NCI-H2227 (cell line): ENCODE data around the gene ABI3BP.
"Not testable (repeated sequence)": the region's sequence is repeated elsewhere in the genome, so short reads cannot be mapped to it uniquely, and the experiment has no call there.

Experiments
- DNase-seq: peaks from one replicate; lab custom pipeline; 2025; ENCODE audit not compliant: unreplicated experiment; lab: John Stamatoyannopoulos, UW

Gene ABI3BP, protein sequence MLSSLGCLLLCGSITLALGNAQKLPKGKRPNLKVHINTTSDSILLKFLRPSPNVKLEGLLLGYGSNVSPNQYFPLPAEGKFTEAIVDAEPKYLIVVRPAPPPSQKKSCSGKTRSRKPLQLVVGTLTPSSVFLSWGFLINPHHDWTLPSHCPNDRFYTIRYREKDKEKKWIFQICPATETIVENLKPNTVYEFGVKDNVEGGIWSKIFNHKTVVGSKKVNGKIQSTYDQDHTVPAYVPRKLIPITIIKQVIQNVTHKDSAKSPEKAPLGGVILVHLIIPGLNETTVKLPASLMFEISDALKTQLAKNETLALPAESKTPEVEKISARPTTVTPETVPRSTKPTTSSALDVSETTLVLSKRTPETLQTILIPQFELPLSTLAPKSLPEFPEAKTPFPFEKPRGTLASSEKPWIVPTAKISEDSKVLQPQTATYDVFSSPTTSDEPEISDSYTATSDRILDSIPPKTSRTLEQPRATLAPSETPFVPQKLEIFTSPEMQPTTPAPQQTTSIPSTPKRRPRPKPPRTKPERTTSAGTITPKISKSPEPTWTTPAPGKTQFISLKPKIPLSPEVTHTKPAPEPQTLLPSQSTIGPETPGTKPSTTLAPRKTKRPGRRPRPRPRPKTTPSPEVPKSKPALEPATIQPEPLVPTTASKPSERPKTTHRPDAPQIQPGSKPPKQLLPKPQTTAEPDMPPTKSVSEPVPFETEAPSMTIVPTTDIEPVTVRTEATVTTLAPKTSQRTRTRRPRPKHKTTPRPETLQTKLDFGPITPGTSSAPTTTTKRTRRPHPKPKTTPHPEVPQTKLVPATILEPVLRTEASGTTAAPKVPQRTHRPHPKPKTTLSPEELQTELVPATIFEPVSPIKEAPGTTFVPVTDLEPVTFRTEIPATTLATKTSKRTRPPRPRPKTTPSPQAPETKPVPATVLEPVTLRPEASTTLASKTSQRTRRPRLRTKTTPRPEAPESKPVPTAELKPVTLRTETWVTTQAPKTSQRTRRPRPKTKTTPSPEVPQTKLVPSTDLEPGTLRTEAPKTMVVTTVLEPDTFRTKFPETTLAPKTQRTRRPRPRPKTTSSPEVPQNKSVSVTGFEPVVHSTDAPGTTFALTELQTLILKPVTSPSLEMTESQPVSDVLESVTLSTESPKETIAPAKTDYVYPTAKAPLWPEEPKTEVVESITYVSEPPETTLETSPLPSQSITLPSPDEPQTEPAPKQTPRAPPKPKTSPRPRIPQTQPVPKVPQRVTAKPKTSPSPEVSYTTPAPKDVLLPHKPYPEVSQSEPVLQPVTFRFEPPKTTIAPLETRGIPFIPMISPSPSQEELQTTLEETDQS (N-terminal part only)

DNA sequence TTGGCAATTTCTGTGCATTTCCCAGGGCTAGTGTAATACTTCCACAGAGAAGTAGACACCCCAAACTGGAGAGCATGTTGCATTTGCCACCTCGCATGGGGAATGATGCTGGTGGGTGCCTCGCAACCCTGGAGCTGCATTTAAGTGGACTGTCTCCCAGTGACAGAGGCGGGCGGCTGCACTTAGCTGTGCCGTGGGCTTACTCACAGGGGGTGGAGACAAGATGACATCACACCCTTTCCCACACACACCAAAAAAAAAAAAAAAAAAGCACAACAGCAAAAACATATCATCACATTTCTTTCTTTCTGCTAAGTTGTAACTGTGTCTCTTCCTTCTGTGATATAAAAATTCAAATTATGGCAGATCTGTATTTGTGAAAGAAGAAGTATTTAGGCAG lies at the start of gene ABI3BP:
TSS of gene ABI3BP (minus strand) at position 113 of the 400 bp plus-strand sequence. CDS start at position 76, 37 bp downstream.
- no peak for DNase-seq

DNA sequence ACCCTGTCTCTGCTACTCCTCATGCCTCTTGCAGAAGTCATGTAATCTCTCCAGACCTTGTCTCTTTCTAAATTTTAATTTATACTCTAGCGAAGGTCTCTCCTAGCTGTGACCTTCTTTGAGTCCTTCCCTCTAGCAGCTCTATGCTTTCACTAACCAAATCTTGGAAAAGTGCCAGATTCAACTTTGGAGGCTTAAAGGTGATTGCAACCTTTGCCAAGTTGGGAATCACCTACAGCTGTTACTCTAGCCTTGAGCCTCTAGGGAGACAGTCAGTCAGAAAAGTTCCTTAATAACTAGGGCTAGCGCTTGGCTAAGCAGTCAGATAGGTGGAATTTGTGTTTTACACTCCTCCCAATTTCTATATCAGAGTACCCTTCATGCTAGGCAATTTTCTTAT lies 46.1 kb upstream of the ABI3BP start:
- DNase-seq = no peak

DNA sequence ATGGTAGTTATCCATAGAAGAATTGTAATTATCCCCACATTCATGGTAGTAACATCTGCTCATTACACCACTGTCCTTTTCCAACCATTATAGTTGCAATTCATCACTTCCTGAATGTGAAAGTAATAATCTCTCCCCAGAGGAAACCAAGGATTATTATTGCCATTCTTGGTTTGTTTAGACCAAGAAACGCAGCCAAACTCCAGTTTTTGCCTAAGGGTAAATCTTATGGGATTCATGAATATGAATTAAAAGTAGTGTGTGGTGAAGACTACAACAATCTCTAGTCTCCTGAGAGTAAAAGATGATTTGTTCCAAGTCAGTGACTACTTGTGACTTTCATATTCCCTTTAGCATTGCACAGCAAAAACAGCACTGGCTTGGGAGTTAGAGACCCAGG lies 45.7 kb upstream of the ABI3BP start:
- no peak for DNase-seq

DNA sequence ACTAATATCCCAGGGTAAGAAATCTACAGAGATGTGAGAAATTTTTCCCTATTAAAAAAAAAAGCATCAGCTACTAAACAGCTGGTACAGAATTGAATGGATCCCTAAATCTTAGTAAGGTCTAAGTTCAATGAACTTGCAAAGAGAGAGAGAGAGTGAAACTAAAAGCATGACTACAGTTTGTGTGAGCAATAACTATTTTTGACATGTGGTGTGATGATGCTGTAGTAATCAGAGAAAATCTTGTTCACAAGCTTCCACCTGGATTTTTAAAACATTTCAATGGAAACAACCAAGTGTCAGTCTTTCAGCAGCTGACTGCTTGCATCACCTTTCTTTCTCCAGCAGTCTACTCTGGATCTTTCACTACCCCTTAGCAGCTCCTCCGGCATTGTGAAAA lies 45.2 kb upstream of the ABI3BP start:
- DNase-seq = no peak

DNA sequence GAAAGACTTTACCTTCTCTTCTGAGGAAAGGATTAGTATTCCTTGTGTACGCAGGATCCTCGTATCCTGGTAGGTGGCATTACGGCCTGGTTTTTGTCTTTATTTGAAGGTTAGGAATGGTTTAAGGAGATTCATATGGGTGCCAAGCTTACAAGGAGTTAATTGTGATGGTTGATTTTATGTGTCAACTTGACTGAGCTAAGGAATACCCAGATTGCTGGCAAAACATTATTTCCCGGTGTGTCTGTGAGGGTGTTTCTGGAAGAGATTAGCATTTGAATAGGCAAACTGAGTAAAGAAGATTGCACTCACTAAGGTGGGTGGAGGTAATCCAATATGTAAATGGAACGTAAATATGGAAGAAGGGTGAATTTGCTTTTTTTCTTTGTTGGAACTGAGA lies 44.4 kb upstream of the ABI3BP start:
- no peak for DNase-seq

DNA sequence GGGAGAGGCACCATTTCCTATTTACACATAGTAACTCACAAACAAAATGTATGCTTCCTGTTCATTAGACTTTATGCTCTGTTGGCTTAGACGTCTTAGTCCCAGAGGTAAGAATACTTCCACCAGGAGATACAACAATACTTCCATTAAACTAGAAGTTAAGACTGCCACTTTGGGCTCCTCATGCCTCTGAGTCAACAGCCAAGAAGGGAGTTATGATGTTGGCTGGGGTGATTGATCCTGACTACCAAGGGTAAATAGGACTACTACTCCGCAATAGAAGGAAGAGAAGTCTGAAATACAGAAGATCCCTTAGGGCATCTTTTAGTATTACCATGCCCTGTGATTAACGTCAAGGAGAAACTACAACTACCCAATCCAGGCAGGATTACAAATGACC lies 43.5 kb upstream of the ABI3BP start:
- DNase-seq = no peak

DNA sequence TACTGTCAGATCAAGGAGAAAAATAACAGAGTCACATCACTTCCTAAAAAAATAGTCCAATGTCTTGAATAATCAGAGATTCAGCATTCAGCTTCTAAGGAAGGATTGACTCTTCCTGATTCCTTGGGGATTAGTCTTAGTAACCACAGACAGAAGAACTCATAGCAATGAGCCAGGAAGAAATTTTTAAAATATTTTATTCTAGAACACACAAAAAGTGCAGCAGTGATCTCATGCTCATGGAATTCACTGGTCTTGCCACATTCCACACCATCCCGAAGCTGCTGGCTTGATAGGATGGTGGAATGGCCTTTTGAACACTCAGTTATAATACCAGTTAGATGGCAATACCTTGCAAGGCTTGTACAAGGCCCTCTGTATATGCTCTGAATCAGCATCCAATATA lies 43.0 kb upstream of the ABI3BP start:
- DNase-seq = no peak

DNA sequence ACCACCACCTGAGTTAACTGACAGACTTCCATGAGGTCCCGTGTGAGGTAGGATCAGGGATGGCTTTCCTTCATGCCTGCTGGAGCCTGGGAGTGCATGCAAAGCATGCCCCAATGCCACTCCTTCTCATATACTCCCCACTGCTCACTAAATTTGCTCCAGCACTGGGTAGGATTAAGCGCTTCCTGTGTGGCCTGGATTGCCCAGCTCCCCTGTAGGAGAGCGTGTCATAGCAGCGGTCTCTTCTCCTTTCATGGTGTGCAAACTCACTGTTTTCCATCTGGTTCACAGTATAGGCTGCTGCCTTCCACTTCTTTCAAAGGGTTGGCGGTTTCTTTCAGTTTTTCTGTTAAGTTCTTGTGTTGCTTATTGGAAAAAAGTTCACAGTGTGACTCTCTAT lies 34.1 kb upstream of the ABI3BP start:
- no peak for DNase-seq

DNA sequence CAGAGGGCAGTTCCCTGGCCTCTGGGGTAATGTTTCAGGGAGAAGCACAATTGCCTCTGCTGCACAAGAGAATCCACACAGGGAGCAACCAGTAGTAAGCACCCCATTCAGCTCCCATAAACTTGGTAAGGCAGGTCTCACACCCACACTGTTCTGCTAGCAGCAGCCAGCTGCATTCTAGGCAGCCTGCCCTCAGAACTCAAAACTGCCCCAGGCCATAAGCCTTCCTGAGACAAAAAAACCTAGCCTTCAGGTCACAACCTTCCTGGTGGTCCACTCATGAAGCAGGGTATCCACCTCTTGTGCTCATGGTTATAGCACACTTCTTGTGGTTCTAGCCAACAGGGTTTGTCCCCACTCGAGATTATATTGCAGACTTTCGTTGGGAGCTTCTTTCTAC lies 33.7 kb upstream of the ABI3BP start:
- DNase-seq = no peak

DNA sequence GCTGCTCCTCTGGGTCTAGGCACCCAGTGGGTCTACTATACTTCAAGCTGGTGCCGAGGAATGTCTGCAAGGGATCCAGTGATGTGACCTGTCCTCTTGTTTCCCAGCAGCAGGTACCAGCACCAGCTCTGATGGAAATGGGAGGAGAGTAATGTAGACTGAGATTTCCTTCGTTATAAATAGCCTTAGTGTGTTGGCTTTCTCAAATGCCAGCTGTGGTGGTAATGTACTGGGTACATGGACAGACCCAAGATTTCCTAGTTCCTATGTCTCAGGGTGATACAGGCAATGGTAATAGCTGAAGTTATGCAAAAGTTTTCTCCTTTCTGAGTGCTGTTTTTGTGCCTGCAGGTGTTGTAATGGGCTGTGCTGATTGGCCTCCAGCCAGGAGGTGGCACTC lies 33.0 kb upstream of the ABI3BP start:
- no peak for DNase-seq

DNA sequence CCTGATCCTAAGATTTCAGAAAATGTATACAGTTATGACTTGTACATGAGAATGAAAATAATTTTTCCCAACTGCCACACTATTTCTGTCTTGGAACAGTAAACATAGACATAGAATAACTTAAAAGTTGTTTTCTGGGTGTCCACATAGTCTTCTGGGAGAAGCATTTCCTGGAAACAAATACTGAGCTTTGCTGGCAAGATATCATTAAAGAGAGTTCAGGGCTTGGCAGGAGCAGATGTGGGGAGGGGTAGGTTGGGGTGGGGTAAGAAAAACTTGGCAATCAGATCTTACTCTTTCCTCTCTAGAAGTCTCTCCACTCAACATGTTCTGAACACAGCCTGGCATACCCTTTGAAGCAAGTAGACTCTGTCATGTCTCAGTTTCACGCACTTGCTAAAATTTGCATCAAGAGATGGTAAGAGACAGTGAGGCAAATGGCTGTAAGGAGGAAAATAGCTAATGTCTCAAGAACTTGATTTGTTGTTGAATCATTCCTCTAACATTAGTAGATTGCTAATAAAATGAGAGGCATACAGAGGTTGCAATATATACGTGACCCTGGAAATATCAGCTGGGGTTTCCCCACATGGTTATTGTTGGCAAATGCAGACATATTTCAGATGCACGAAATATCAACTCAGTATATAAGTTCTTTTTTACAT lies 27.3 kb upstream of the ABI3BP start:
- no peak for DNase-seq

DNA sequence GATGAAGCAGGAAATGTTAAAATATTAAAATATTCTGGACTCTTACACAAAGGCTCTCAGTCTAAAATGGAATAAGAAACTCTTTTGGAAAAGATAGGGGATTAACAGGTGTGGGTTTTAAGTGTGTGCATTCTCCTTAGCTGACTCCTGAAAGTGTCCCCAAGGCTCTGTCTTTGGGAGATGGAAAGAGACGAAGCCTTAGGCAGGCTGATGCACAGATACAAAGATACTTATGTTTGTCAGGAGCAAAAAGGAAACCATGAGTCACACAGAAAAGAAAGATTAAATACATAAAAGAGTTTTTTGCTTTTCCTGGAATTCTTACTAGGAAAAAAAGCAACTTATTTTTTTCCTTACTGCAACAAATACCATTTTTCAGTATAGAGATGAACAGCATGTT lies 23.8 kb upstream of the ABI3BP start:
- no peak for DNase-seq

DNA sequence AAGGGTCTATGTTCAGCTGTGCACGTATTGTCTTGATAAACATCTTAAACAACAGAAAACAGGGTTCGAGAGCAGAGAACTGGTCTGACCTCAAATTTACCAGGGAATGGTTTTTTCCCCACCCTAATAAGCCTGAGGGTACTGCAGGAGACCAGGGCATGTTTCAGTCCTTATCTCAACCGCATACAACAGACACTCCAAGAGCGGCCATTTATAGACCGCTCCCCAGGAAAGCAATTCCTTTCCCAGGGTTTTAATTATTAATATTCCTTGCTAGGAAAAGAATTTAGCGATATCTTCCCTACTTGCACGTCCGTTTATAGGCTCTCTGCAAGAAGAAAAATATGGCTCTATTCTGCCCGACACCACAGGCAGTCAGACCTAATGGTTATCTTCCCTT lies 19.1 kb upstream of the ABI3BP start:
- DNase-seq = not testable (repeated sequence)

DNA sequence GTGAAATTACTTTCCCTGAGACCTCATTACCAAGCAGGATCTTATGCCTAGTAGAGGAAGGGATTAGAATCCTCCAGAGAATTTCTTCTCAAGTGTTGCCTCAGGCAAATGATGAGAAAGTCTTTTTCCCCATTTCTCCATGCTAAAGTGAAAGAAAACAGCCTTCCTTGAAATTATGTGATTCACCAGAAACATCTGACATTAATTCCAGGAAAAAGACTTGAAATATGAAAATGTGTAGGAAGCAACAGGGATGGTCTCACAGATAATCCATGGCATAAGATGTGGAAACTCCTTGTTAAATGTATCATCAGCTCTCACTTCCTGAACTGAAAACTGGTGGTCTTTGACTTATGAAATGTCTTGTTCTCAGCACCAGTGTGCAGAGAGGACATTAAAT lies 17.9 kb upstream of the ABI3BP start:
- DNase-seq = no peak

DNA sequence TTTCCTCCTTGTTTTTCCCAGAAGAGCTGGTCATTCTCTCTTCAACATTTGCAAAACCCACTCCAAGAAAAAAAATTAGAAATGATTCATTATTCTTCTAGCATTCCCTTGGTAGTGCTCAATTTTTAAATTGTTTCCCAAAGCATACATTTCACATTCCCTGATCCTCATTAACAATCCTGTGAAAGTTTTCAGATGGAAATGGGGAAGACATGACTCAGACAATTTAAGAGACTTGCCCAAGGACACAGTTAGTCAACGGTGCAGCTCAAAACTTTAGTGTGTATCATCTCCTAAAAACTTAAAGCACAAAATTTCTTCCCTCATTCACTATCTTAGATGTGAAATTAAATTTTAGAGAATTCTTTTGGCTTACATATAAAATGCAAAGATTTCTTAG lies 17.1 kb upstream of the ABI3BP start:
- DNase-seq = no peak

DNA sequence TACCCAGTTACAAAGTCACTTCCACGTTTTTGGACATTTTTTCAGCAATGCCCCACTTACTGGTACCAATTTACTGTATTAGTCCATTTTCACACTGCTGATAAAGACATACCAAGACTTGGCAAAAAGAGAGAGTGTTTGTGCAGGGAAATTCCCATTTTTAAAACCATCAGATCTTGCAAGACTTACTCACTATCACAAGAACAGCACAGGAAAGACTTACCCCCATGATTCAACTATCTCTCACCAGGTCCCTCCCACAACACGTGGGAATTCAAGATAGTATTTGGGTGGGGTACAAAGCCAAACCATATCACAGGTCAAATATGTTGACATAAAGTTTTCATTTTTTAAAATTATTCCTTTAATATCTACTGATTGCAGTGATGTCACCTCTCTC lies 16.2 kb upstream of the ABI3BP start:
- no peak for DNase-seq

DNA sequence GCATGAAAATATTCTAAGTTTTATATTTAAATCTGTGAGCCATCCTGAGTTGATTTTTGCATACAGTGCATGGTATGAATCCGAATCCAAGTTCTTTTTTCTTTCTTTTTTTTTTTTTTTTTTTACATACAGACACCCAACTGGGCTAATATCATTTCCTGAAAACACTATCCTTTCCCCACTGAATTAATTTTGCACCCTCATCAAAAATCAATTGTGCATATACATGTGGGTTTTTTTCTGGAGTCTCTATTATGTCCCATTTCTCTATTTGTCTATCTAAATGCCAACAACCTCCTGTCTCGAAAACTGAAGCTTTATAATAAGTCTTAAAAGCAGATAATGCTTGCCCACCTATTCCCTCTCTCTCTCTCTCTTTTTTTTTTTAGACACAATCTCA lies 5.9 kb upstream of the ABI3BP start:
- no peak for DNase-seq

DNA sequence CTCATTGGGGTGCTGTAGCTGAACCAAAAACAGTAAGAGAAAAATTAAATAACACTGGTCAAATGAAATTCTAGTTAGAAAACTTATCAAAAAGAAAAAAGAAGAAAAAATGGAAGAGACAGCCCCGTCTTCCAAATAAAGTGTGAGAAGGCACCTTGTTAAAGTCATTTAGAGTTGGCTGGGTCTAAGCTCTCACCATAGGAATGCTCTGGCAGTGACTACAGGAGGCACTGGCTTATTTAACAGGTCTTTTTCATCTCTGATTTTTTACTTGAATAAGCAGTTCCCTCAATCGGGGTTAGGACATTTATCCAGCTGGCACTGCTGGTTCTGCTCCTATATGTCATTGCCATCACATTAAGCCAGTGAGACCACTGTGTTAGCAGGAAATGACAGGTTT lies 1.6 kb upstream of the ABI3BP start:
- DNase-seq = no peak

DNA sequence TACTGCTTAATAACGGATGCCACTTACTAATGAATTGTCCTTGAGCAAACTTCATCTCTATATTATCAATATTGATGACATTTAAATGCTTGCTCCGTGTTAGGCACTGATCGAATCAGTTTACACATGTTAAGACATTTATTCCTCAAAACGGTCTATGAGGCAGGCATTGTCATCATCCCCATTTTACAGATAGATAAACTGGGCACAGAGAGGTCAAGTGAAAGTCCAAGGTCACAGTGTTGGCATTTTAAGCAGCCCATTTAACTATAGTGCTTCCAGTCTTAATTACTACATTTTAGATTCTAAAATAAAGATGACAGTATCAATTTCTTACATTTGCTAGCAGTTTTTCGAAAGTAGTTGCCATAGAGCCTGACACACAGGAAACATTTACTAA lies 966 bp upstream of the ABI3BP start:
- DNase-seq = no peak

DNA sequence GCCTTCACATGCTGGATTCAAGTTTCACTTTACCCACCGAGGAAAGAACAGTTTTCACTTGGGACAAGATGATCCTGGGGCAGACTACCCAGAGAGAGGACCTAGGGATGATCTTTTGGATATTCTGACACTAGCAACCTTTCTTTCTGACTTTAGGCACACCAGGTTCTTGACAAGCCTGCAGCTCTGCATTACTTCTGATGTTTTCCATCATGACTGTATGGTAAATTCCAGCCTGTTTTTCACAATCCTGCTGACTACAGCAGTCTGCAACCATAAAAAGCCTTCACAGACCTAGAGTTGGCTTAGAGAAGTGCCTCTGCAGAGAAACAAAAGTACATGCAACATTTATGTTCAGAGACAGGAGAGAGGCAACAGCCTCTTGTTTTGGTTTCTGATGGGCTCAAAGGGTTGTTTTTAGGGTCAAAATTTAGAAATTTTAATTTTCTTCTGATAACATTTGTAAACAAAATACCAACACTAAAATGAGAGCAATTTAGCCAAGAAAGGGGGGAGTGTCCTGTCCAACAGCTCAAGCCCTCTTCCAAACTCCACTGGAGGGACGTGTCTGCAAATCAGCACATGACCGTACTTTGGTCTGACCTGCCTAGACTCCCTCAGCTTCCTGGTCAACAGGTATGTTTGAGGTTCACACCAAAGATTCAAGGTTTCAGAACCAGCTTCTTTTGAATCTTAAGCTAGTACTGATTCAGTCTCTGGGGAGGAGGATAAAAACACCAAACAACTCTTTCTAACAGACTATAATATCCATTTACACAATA lies 799 bp downstream of the ABI3BP start:
- no peak for DNase-seq
